Brain microvascular endothelial cell (primary cell): ENCODE data around the gene TOPORS.
"Not testable (repeated sequence)": the region's sequence is repeated elsewhere in the genome, so short reads cannot be mapped to it uniquely, and the experiment has no call there.

Source experiments
- DNase-seq: peaks from one replicate; pipeline ENCODE4 v3.0.0-alpha.2; 2020
- H3K27ac ChIP-seq: fragments of 250-450 bp; sonication (Bioruptor Pico); 2 replicates; pipeline ENCODE4 v1.5.1; 2020; ENCODE audit warnings: mild to moderate bottlenecking, moderate library complexity
- H3K27me3 ChIP-seq: fragments of 250-450 bp; sonication (Bioruptor Pico); replicated peaks from 2 replicates; pipeline ENCODE4 v1.5.1; 2020; ENCODE audit warnings: mild to moderate bottlenecking
- H3K36me3 ChIP-seq: fragments of 250-450 bp; sonication (Bioruptor Pico); replicated peaks from 2 replicates; pipeline ENCODE4 v1.5.1; 2020; ENCODE audit warnings: mild to moderate bottlenecking
- H3K4me3 ChIP-seq: 2 replicates; pipeline ENCODE4 v1.5.1; 2011; ENCODE audit warnings: low read depth, mild to moderate bottlenecking, control low read depth, low read length, moderate library complexity
- CTCF ChIP-seq: IDR thresholded peaks from 2 replicates; pipeline ENCODE4 v1.5.1; 2011; ENCODE audit warnings: low read depth, mild to moderate bottlenecking, moderate library complexity, low read length, control low read depth, inconsistent platforms; ENCODE audit errors: missing control alignments
- in situ Hi-C: cut with HindIII; loops from 2 replicates; pipeline ENCODE4 v1.10.0; 2017; ENCODE audit warnings: low sequenced_read_pairs, low pct_ligation_motif_present

TOPORS gene

DNA sequence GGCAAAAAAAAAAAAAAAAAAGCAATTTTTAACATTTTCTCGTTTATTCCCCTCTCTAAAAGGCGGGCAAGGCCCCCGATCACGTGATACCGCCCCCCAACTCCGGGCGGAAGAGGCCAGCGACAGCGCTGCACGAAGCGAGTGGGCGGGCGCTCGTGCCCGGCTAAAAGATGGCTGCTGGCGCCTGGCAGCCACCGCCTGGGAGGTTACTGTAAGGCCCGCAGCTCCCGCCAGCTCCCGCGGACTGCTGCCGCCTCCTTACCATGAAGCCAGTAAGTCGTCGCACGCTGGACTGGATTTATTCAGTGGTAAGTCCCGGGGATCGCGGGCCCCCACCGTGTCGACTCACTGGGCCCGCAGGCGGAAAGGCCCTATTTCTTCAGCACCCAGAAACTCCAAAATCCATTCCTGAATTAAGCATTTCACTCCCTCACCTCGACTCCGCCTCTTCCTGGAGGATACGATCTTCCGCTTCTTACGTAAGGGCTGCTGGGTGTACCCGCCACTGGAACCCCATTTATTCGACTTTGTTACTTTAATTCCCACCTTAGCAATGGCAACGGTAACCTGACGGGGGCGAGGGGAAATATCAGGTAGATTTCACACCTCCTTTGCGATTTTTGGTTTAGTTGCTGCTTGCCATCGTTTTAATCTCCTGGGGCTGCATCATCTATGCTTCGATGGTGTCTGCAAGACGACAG is at the start of gene TOPORS, which contains the start of gene SMIM27:
Gene TOPORS, minus strand, starts transcription at position 415 of the 701 bp plus-strand sequence. Its CDS starts 150 bp downstream, at position 265.
Gene SMIM27, plus strand, starts transcription at position 156 of the 701 bp plus-strand sequence. Its CDS starts 108 bp downstream, at position 264.
- Histone ChIP-seq H3K27me3 (no peaks in the 10 kb centered on the region), H3K4me3 (peak within 1 kb of the TSS; percentile 85), H3K27ac (peak within 1 kb of the TSS; percentile 90), H3K36me3 (no peaks in the 10 kb centered on the region)
- in situ Hi-C loops, result loop anchor here (25.0 kb wide), 1 partner anchor 435 kb away; no protein-coding TSS in a partner anchor
- peak; percentile 82 for DNase-seq
- no peak for TF ChIP-seq CTCF

DNA sequence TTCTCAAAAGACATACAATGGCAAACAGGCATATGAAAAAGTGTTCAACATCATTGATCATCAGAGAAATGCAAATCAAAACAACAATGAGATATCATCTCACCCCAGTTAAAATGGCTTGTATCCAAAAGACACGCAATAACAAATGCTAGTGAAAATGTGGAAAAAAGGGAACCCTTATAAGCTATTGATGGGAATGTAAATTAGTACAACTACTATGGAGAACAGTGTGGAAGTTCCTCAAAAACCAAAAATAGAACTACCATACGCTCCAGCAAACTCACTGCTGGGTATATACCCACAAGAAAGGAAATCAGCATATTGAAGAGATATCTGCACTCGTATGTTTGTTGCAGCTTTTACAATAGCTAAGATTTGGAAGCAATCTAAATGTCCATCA is 46.6 kb upstream of the TOPORS start:
- H3K27ac ChIP-seq, H3K36me3 ChIP-seq, DNase-seq, in situ Hi-C loops, H3K27me3 ChIP-seq, H3K4me3 ChIP-seq: not testable (repeated sequence)

- Histone ChIP-seq H3K27me3 (no peaks in the 10 kb centered on the region), H3K27ac (no peak overlapping the region), H3K36me3 (no peaks in the 10 kb centered on the region), H3K4me3 (no peak overlapping the region)
- no peak for DNase-seq
- no peak for TF ChIP-seq CTCF
- in situ Hi-C loops, result no loop called here
Observed at GRCh38 chr9:32596936-32597335, 44.5 kb upstream of the TOPORS start.

GRCh38 chr9:32596096-32596865 is 43.9 kb upstream of the TOPORS start:
- Histone ChIP-seq H3K36me3 (no peaks in the 10 kb centered on the region), H3K27me3 (no peaks in the 10 kb centered on the region), H3K27ac (no peak overlapping the region), H3K4me3 (no peak overlapping the region)
- TF ChIP-seq CTCF, result no peak
- in situ Hi-C loops, result no loop called here
- no peak for DNase-seq

- DNase-seq, result no peak
- TF ChIP-seq CTCF, result no peak
- in situ Hi-C loops, result no loop called here
- H3K27me3 ChIP-seq, result no peaks in the 10 kb centered on the region
- H3K36me3 ChIP-seq, result no peaks in the 10 kb centered on the region
- H3K27ac ChIP-seq, result no peak overlapping the region
- H3K4me3 ChIP-seq, result no peak overlapping the region
Observed at GRCh38 chr9:32590898-32591297, 38.5 kb upstream of the TOPORS start.

DNA sequence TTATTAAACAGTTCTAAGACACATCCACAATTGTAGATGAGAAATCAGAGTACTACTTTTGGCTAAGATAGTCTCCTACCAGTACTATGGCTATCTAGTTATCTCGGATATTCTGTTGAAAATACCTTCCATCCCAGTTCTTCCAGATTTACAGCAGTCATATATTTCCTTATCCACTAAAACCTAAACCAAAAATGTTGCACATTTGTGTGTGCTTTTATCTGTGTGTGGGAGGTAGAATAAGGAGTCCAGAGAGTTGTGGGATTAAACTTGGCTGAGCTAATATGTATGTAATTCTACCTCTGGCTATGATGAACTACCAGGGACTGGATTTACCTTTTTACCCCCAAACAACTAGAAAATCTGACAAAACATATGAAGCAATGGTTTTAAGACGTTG is 38.1 kb upstream of the TOPORS start:
- no peaks in the 10 kb centered on the region for H3K27me3 ChIP-seq
- in situ Hi-C loops, result no loop called here
- no peak overlapping the region for H3K27ac ChIP-seq
- DNase-seq, result no peak
- H3K36me3 ChIP-seq, result no peaks in the 10 kb centered on the region
- no peak for TF ChIP-seq CTCF
- no peak overlapping the region for H3K4me3 ChIP-seq
